ENCODE results near the gene TRABD2A.

DNA sequence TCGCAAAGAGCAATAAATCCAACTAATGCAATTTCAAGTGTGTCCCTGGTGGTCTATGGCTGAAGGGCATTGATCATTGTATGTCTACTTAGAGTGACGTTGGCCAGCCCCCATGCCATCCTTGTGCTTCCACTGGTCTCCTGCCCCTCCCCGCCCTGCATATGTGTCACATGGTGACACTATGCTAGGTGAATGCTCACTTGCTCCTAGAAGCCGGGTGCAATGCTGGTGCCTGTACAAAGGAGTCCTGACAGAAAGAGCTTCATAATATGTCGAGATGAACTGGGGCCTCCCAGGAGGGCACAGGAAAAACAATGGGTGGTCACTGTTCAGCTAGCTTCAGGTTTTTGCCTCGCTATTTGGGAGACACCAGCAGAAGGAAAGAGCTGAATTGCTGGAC is 5.9 kb upstream of the TRABD2A start:
- TF ChIP-seq POLR2A (IDR thresholded peaks at IDR 0.05; ENCODE audit: low read length): no peak
- no peak for TF ChIP-seq GATA1 (IDR thresholded peaks at IDR 0.05; ENCODE audit: low read depth, low read length)
